Erythroblast (primary cell): ENCODE data around the gene CASS4.

Experiments used
- GATA1 ChIP-seq: IDR thresholded peaks from 2 replicates; pipeline ENCODE4 v1.6.1; 2011; ENCODE audit warnings: low read depth, mild to moderate bottlenecking, control low read depth, low read length, moderate library complexity
- POLR2A ChIP-seq: IDR thresholded peaks from 2 replicates; pipeline ENCODE4 v1.6.1; 2011; ENCODE audit warnings: mild to moderate bottlenecking, low read length

DNA sequence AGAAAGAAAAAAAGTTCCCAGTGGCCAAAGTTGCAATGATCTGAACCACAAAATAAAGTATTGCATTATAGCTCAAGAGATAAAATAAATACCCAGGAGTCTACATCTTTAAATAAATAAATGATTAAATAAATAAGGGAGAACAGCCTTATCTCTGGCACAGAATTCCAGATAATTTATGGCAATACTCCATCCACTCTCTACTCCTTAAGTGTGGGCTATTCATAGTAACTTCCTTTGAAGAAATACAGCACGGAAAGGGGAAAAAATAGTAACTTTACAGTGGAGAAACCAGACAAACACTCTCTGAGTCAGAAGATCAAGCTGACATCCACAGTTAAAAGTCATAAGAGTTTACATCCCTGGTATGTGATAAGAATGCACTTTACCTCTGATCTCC lies 31.7 kb upstream of the CASS4 start:
- TF ChIP-seq POLR2A (no peak), GATA1 (no peak)
